ENCODE measurements around the gene LYRM1. TPM values are rescaled to one million over a fixed set of nuclear protein-coding genes. Genes with fewer than 3 reads are reported as not detected.

LYRM1 gene
- total RNA-seq, 4 donors from 2014 or later: 40.0 to 201 (median 51.0) TPM

- H3K4me1 ChIP-seq: peaks cover 6 to 16% of the 10 kb centered on the region in 2 donors
- H3K27me3 ChIP-seq: no peaks in the 10 kb centered on the region
- DNase-seq: no peak
- H3K4me3 ChIP-seq: no peak overlapping the region
- TF ChIP-seq CTCF (IDR thresholded peaks at IDR 0.05) (no peak), POLR2A (IDR thresholded peaks at IDR 0.05) (no peak)
- H3K9me3 ChIP-seq: no peaks in the 10 kb centered on the region
- H3K36me3 ChIP-seq: no peaks in the 10 kb centered on the region
- H3K27ac ChIP-seq: peak overlapping the region; percentile 49 to 77
- intact Hi-C loops (cut with DNase I; ENCODE audit: low total_unique reads): no loop called here
Measured at GRCh38 chr16:20883554-20884239, 16.9 kb upstream of the LYRM1 start.

GRCh38 chr16:20884240-20884556 lies 16.4 kb upstream of the LYRM1 start:
- intact Hi-C loops (cut with DNase I; ENCODE audit: low total_unique reads): no loop called here
- Histone ChIP-seq H3K27ac (peak overlapping the region; percentile 49 to 77), H3K36me3 (no peaks in the 10 kb centered on the region), H3K27me3 (no peaks in the 10 kb centered on the region), H3K4me3 (no peak overlapping the region), H3K9me3 (no peaks in the 10 kb centered on the region), H3K4me1 (peaks cover 6 to 16% of the 10 kb centered on the region in 2 donors)
- peak; percentile 36 to 63 for DNase-seq
- TF ChIP-seq POLR2A (IDR thresholded peaks at IDR 0.05): no peak
- TF ChIP-seq CTCF (IDR thresholded peaks at IDR 0.05): no peak

- no peak for DNase-seq
- intact Hi-C loops (cut with DNase I; ENCODE audit: low total_unique reads): no loop called here
- H3K4me1 ChIP-seq: peaks cover 6 to 12% of the 10 kb centered on the region in 2 donors
- H3K27ac ChIP-seq: no peak overlapping the region
- H3K27me3 ChIP-seq: no peaks in the 10 kb centered on the region
- no peak for TF ChIP-seq CTCF (IDR thresholded peaks at IDR 0.05)
- no peak for TF ChIP-seq POLR2A (IDR thresholded peaks at IDR 0.05)
- no peaks in the 10 kb centered on the region for H3K9me3 ChIP-seq
- no peak overlapping the region for H3K4me3 ChIP-seq
- H3K36me3 ChIP-seq: no peaks in the 10 kb centered on the region
Measured at GRCh38 chr16:20886320-20886719, 14.3 kb upstream of the LYRM1 start.

- H3K36me3 ChIP-seq: no peaks in the 10 kb centered on the region
- no peak for TF ChIP-seq POLR2A (IDR thresholded peaks at IDR 0.05)
- no peak for TF ChIP-seq CTCF (IDR thresholded peaks at IDR 0.05)
- H3K27me3 ChIP-seq: no peaks in the 10 kb centered on the region
- peaks cover 6 to 12% of the 10 kb centered on the region in 2 donors for H3K4me1 ChIP-seq
- no peak overlapping the region for H3K27ac ChIP-seq
- H3K9me3 ChIP-seq: no peaks in the 10 kb centered on the region
- H3K4me3 ChIP-seq: no peak overlapping the region
- DNase-seq: no peak
- intact Hi-C loops (cut with DNase I; ENCODE audit: low total_unique reads): no loop called here
Measured at GRCh38 chr16:20887207-20887606, 13.4 kb upstream of the LYRM1 start.

- peaks cover 0 to 6% of the 10 kb centered on the region in 2 donors for H3K4me1 ChIP-seq
- no peak overlapping the region for H3K27ac ChIP-seq
- TF ChIP-seq CTCF (IDR thresholded peaks at IDR 0.05): no peak
- no peak for TF ChIP-seq POLR2A (IDR thresholded peaks at IDR 0.05)
- H3K9me3 ChIP-seq: no peaks in the 10 kb centered on the region
- H3K27me3 ChIP-seq: no peaks in the 10 kb centered on the region
- no peaks in the 10 kb centered on the region for H3K36me3 ChIP-seq
- no peak overlapping the region for H3K4me3 ChIP-seq
- intact Hi-C loops (cut with DNase I; ENCODE audit: low total_unique reads): no loop called here
- DNase-seq: no peak
Measured at GRCh38 chr16:20889625-20890275, 10.8 kb upstream of the LYRM1 start.

Measured in uterus (tissue), 4 donors.